Measurements from ENCODE around the gene FBXL15. TPM values are rescaled to one million over a fixed set of nuclear protein-coding genes. Genes with fewer than 3 reads are reported as not detected.
A peak's percentile ranks its signal among the peaks of the same experiment; 100 is the strongest.

The FBXL15 gene
- polyA plus RNA-seq, 1 donor (not counting 4 experiments of a cell fraction or from before 2014, with no cell fraction given): 3.1 TPM

GRCh38 chr10:102458656-102459055 is 38.0 kb downstream of the FBXL15 start:
- H3K27ac ChIP-seq (ENCODE audit: control insufficient read depth, insufficient read depth, low read length): no peak overlapping the region
- peaks cover 3% of the 10 kb centered on the region for H3K9me1 ChIP-seq (ENCODE audit: control insufficient read depth, extremely low read depth, insufficient read depth, low read length)
- H3K27me3 ChIP-seq (ENCODE audit: control insufficient read depth, extremely low read depth, insufficient read depth, low read length): no peaks in the 10 kb centered on the region
- TF ChIP-seq CTCF (optimal IDR thresholded peaks at IDR 0.05 in 1 of 3, IDR thresholded peaks at IDR 0.05 in 1 of 3, conservative IDR thresholded peaks at IDR 0.05 in 1 of 3; ENCODE audit: extremely low read depth in 1 of 3, insufficient read depth in 2 of 3, low read length in 3 of 3) (no peak), EZH2 (IDR thresholded peaks at IDR 0.05; ENCODE audit: low read length) (no peak)
- no peak overlapping the region for H3K4me3 ChIP-seq (ENCODE audit: control insufficient read depth in 2 of 3, extremely low read depth in 1 of 3, insufficient read depth in 2 of 3, low read depth in 1 of 3, low read length in 3 of 3)
- no peaks in the 10 kb centered on the region for H4K20me1 ChIP-seq (ENCODE audit: control insufficient read depth, extremely low read depth, insufficient read depth, low read length)
- H3K4me2 ChIP-seq (ENCODE audit: control insufficient read depth, extremely low read depth, insufficient read depth, low read depth, low read length): no peak overlapping the region
- H2AFZ ChIP-seq (ENCODE audit: control insufficient read depth, low read length): no peak overlapping the region
- no peaks in the 10 kb centered on the region for H3K9me3 ChIP-seq (ENCODE audit: control insufficient read depth, low read depth, low read length)
- dilution Hi-C loops (cut with MboI; ENCODE audit: extremely low pct_ligation_motif_present, low sequenced_read_pairs): no loop called here
- no peaks in the 10 kb centered on the region for H3K79me2 ChIP-seq (ENCODE audit: control insufficient read depth, insufficient read depth, low read length)
- peaks cover 23% of the 10 kb centered on the region for H3K4me1 ChIP-seq (ENCODE audit: control insufficient read depth, extremely low read depth, insufficient read depth, low read length)
- FAIRE-seq: no peak
- H3K36me3 ChIP-seq (ENCODE audit: control insufficient read depth in 2 of 2, extremely low read depth in 1 of 2, insufficient read depth in 2 of 2, low read length in 2 of 2): peaks cover 0 to 5% of the 10 kb centered on the region in 2 experiments
- H3K9ac ChIP-seq (ENCODE audit: control insufficient read depth, extremely low read depth, insufficient read depth, low read length): no peak overlapping the region
- no peak for DNase-seq (ENCODE audit: low read depth, low spot score)

GRCh38 chr10:102460836-102461186 is 40.2 kb downstream of the FBXL15 start:
- Histone ChIP-seq H3K4me3 (ENCODE audit: control insufficient read depth in 2 of 3, extremely low read depth in 1 of 3, insufficient read depth in 2 of 3, low read depth in 1 of 3, low read length in 3 of 3) (peak overlapping the region in 2 of 3 experiments; percentile 67 to 68), H3K36me3 (ENCODE audit: control insufficient read depth in 2 of 2, extremely low read depth in 1 of 2, insufficient read depth in 2 of 2, low read length in 2 of 2) (peaks cover 0 to 5% of the 10 kb centered on the region in 2 experiments), H3K27me3 (ENCODE audit: control insufficient read depth, extremely low read depth, insufficient read depth, low read length) (no peaks in the 10 kb centered on the region), H3K9me3 (ENCODE audit: control insufficient read depth, low read depth, low read length) (no peaks in the 10 kb centered on the region), H4K20me1 (ENCODE audit: control insufficient read depth, extremely low read depth, insufficient read depth, low read length) (no peaks in the 10 kb centered on the region), H3K9me1 (ENCODE audit: control insufficient read depth, extremely low read depth, insufficient read depth, low read length) (peaks cover 3% of the 10 kb centered on the region), H3K9ac (ENCODE audit: control insufficient read depth, extremely low read depth, insufficient read depth, low read length) (peak overlapping the region; percentile 52), H3K4me1 (ENCODE audit: control insufficient read depth, extremely low read depth, insufficient read depth, low read length) (peaks cover 23% of the 10 kb centered on the region), H3K79me2 (ENCODE audit: control insufficient read depth, insufficient read depth, low read length) (no peaks in the 10 kb centered on the region), H2AFZ (ENCODE audit: control insufficient read depth, low read length) (peak overlapping the region; percentile 98), H3K4me2 (ENCODE audit: control insufficient read depth, extremely low read depth, insufficient read depth, low read depth, low read length) (peak overlapping the region; percentile 88), H3K27ac (ENCODE audit: control insufficient read depth, insufficient read depth, low read length) (no peak overlapping the region)
- dilution Hi-C loops (cut with MboI; ENCODE audit: extremely low pct_ligation_motif_present, low sequenced_read_pairs): no loop called here
- DNase-seq (ENCODE audit: low read depth, low spot score) (no peak), FAIRE-seq (no peak)
- TF ChIP-seq CTCF (optimal IDR thresholded peaks at IDR 0.05 in 1 of 3, IDR thresholded peaks at IDR 0.05 in 1 of 3, conservative IDR thresholded peaks at IDR 0.05 in 1 of 3; ENCODE audit: extremely low read depth in 1 of 3, insufficient read depth in 2 of 3, low read length in 3 of 3): no peak
- no peak for TF ChIP-seq EZH2 (IDR thresholded peaks at IDR 0.05; ENCODE audit: low read length)

Data from keratinocyte (primary cell).